Spleen (tissue), 11 donors: ENCODE results near the gene MBTPS1. TPM values are rescaled to one million over a fixed set of nuclear protein-coding genes. Genes with fewer than 3 reads are reported as not detected.

Experiments used
- DNase-seq: peaks from one replicate; pipeline ENCODE4 v3.0.0-alpha.2; 2020
- H3K27ac ChIP-seq, 8 donors: fragments of 200-600 bp; sonication (generic) in 7 of 8; 1 replicate in 4 of 8; 2 replicates in 4 of 8; pipeline versions ENCODE4 v1.5.0 to v1.8.0; 2016 to 2021; ENCODE audit warnings: inconsistent platforms in 4 of 8, mild to moderate bottlenecking in 4 of 8, moderate library complexity in 1 of 8
- H3K27me3 ChIP-seq, 7 donors: fragments of 200-600 bp; sonication (generic) in 6 of 7; replicated peaks in 1 of 7; 1 replicate in 4 of 7; 2 replicates in 3 of 7; pipeline versions ENCODE4 v1.5.0 to v1.8.0; 2016 to 2021; ENCODE audit warnings: inconsistent platforms in 3 of 7, mild to moderate bottlenecking in 1 of 7
- H3K36me3 ChIP-seq, 6 donors: fragments of 200-600 bp; sonication (generic) in 5 of 6; 1 replicate in 4 of 6; 2 replicates in 2 of 6; pipeline versions ENCODE4 v1.5.0 to v1.8.0; 2016 to 2021; ENCODE audit warnings: inconsistent platforms in 2 of 6
- H3K4me1 ChIP-seq, 6 donors: fragments of 200-600 bp; sonication (generic) in 5 of 6; 1 replicate in 3 of 6; 2 replicates in 3 of 6; pipeline versions ENCODE4 v1.5.0 to v1.8.0; 2016 to 2021; ENCODE audit warnings: inconsistent platforms in 3 of 6
- H3K4me3 ChIP-seq, 8 donors: fragments of 200-600 bp; sonication (generic) in 7 of 8; 1 replicate in 4 of 8; 2 replicates in 4 of 8; pipeline versions ENCODE4 v1.5.0 to v1.8.0; 2016 to 2021; ENCODE audit warnings: inconsistent platforms in 4 of 8, mild to moderate bottlenecking in 4 of 8, moderate library complexity in 2 of 8
- H3K9me3 ChIP-seq, 8 donors: fragments of 200-600 bp; sonication (generic) in 7 of 8; 1 replicate in 4 of 8; 2 replicates in 4 of 8; pipeline versions ENCODE4 v1.5.0 to v1.8.0; 2016 to 2021; ENCODE audit warnings: inconsistent platforms in 4 of 8
- POLR2A ChIP-seq, 3 donors: fragments of 450-650 bp; IDR thresholded peaks; one replicate each; pipeline ENCODE4 v1.5.1; 2017; ENCODE audit warnings: antibody characterized with exemption in 3 of 3, mild to moderate bottlenecking in 1 of 3
- POLR2AphosphoS5 ChIP-seq, 3 donors: sonication (generic); formaldehyde crosslinking; IDR thresholded peaks; one replicate each; pipeline ENCODE4 v1.5.1; 2017; ENCODE audit warnings: antibody characterized with exemption in 3 of 3
- WGBS, 5 donors: extraction: QIAGEN DNeasy Blood & Tissue Kit in 3 of 5; methylation state at CpG; one replicate each; pipeline versions ENCODE4 v1.1.5 to v1.1.7; 2013 to 2018; 5-methylcytosine and 5-hydroxymethylcytosine counted together
- intact Hi-C: fragments of 100-400 bp; cut with DNase I; formaldehyde crosslinking; loops from one replicate; pipeline ENCODE4 v1.15.0; 2023; ENCODE audit warnings: low total_unique reads
- polyA plus RNA-seq, 3 donors: library from polyadenylated mRNA; stranded (reverse); fragments of 200-250 nt; gene quantifications; one replicate each; pipeline ENCODE4 v1.2.1, GENCODE V29; 2013
- total RNA-seq, 7 donors: library from RNA; depleted of rRNA in 3 of 7; stranded (reverse); fragments of >200 nt in 3 of 7; fragmentation: NEBNext Ultra II Directional in 4 of 7; extraction: Animal tissue kit (Norgen Biotek cat#: 25700) in 4 of 7; gene quantifications; one replicate each; pipeline versions ENCODE4 v1.1.0 to v1.2.1, GENCODE V29; 2016 to 2021
- TF ChIP-seq, protein P1 (sequence below), 11 experiments: fragments of 200-600 bp in 7 of 11; fragments of 450-650 bp in 4 of 11; sonication (generic) in 4 of 11; IDR thresholded peaks in 8 of 11; conservative IDR thresholded peaks in 3 of 11; 1 replicate in 7 of 11; 2 replicates in 4 of 11; pipeline versions ENCODE4 v1.4.0 to v1.8.0; 2016 to 2021; ENCODE audit warnings: antibody characterized with exemption in 11 of 11, inconsistent platforms in 4 of 11, mild to moderate bottlenecking in 1 of 11
- donor health status: healthy with polysubstance abuse.
- donor health status: DM: no; HTN: no; CAD: no; lungs with moderate emphysema.
- donor health status: DM: no; HTN: no; CAD: no.
- donor health status: Bipolar disorder and iron deficiency.
- donor health status: healthy.
- donor health status: DM: no; HTN: no; CAD: no.
- donor health status: DM: yes; HTN: yes; CAD: no.

MBTPS1 gene
- total and polyA plus RNA-seq, 10 donors = 34.5 to 121 (median 91.1) TPM

- TF ChIP-seq POLR2AphosphoS5 (IDR thresholded peaks at IDR 0.05) = peak in 1 of 3 donors; percentile 22
- no peak for TF ChIP-seq POLR2A (IDR thresholded peaks at IDR 0.05)
- TF ChIP-seq, protein P1, sequence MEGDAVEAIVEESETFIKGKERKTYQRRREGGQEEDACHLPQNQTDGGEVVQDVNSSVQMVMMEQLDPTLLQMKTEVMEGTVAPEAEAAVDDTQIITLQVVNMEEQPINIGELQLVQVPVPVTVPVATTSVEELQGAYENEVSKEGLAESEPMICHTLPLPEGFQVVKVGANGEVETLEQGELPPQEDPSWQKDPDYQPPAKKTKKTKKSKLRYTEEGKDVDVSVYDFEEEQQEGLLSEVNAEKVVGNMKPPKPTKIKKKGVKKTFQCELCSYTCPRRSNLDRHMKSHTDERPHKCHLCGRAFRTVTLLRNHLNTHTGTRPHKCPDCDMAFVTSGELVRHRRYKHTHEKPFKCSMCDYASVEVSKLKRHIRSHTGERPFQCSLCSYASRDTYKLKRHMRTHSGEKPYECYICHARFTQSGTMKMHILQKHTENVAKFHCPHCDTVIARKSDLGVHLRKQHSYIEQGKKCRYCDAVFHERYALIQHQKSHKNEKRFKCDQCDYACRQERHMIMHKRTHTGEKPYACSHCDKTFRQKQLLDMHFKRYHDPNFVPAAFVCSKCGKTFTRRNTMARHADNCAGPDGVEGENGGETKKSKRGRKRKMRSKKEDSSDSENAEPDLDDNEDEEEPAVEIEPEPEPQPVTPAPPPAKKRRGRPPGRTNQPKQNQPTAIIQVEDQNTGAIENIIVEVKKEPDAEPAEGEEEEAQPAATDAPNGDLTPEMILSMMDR (IDR thresholded peaks at IDR 0.05 in 8 of 11, conservative IDR thresholded peaks at IDR 0.05 in 3 of 11) = no peak
- no peak for DNase-seq
- peak overlapping the region in 6 of 8 donors; percentile 22 to 81 (median 57) for H3K27ac ChIP-seq
- no peaks in the 10 kb centered on the region for H3K27me3 ChIP-seq
- no peaks in the 10 kb centered on the region for H3K9me3 ChIP-seq
- peaks cover 12 to 100% (median 96%) of the 10 kb centered on the region in 6 donors for H3K36me3 ChIP-seq
- 59 to 88% (median 77%) methylated on average over 6 of the region's 6 CpGs for WGBS, 5 donors
- intact Hi-C loops = loop anchor here (10.0 kb wide), 2 partner anchors 115 to 245 kb away; partner anchors contain the start of gene OSGIN1
- peaks cover 0 to 23% (median 0%) of the 10 kb centered on the region in 6 donors for H3K4me1 ChIP-seq
- no peak overlapping the region for H3K4me3 ChIP-seq
Observed at GRCh38 chr16:84069540-84069939, 47.2 kb downstream of the MBTPS1 start.

- WGBS, 5 donors = 77 to 84% (median 81%) methylated on average over 13 of the region's 13 CpGs
- DNase-seq = no peak
- no peaks in the 10 kb centered on the region for H3K9me3 ChIP-seq
- intact Hi-C loops = loop anchor here (10.0 kb wide), 2 partner anchors 114 to 244 kb away; partner anchors contain the start of gene OSGIN1
- H3K4me3 ChIP-seq = no peak overlapping the region
- peaks cover 0 to 23% (median 0%) of the 10 kb centered on the region in 6 donors for H3K4me1 ChIP-seq
- H3K27ac ChIP-seq = peak overlapping the region in 6 of 8 donors; percentile 16 to 81 (median 57)
- H3K27me3 ChIP-seq = no peaks in the 10 kb centered on the region
- peaks cover 12 to 100% (median 96%) of the 10 kb centered on the region in 6 donors for H3K36me3 ChIP-seq
- TF ChIP-seq POLR2AphosphoS5 (IDR thresholded peaks at IDR 0.05) (no peak), POLR2A (IDR thresholded peaks at IDR 0.05) (no peak)
- TF ChIP-seq, protein P1 (IDR thresholded peaks at IDR 0.05 in 8 of 11, conservative IDR thresholded peaks at IDR 0.05 in 3 of 11) = no peak
Observed at GRCh38 chr16:84068783-84069462, 47.8 kb downstream of the MBTPS1 start.

- H3K27me3 ChIP-seq = no peaks in the 10 kb centered on the region
- peaks cover 0 to 23% (median 0%) of the 10 kb centered on the region in 6 donors for H3K4me1 ChIP-seq
- intact Hi-C loops = loop anchor here (10.0 kb wide), 2 partner anchors 113 to 243 kb away; partner anchors contain the start of gene OSGIN1
- WGBS, 5 donors = 94 to 98% (median 97%) methylated on average over 8 of the region's 8 CpGs
- H3K27ac ChIP-seq = peak overlapping the region in 1 of 8 donors; percentile 81
- DNase-seq = no peak
- H3K4me3 ChIP-seq = no peak overlapping the region
- peaks cover 12 to 100% (median 97%) of the 10 kb centered on the region in 6 donors for H3K36me3 ChIP-seq
- no peaks in the 10 kb centered on the region for H3K9me3 ChIP-seq
- no peak for TF ChIP-seq POLR2AphosphoS5 (IDR thresholded peaks at IDR 0.05)
- TF ChIP-seq, protein P1 (IDR thresholded peaks at IDR 0.05 in 8 of 11, conservative IDR thresholded peaks at IDR 0.05 in 3 of 11) = no peak
- TF ChIP-seq POLR2A (IDR thresholded peaks at IDR 0.05) = no peak
Observed at GRCh38 chr16:84068041-84068440, 48.7 kb downstream of the MBTPS1 start.

DNA sequence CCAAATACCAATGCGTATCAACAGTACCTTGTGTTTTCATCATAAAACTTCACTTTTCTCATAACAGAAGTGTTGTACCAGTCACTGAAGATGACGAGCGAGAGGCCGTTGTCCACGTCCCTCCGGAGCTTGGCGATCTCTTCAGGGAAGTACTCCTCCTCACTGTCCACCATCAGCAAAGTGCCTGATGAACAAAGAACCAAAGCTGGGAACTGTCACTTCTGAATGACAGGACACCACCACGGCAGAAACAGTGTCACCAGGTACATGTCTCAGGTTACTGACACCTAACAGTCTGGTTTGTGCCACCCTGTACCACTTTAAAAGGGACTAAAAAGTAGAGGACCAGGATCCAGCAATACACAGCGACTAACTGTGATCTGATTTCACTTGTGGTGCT is 49.1 kb downstream of the MBTPS1 start:
- 94 to 96% (median 95%) methylated on average over 9 of the region's 9 CpGs for WGBS, 5 donors

More for the DNA sequence above, 49.1 kb downstream of the MBTPS1 start:
- no peaks in the 10 kb centered on the region for H3K9me3 ChIP-seq
- no peak overlapping the region for H3K4me3 ChIP-seq
- H3K4me1 ChIP-seq = peaks cover 0 to 23% (median 0%) of the 10 kb centered on the region in 6 donors
- TF ChIP-seq POLR2AphosphoS5 (IDR thresholded peaks at IDR 0.05) (no peak), POLR2A (IDR thresholded peaks at IDR 0.05) (no peak)
- TF ChIP-seq, protein P1 (IDR thresholded peaks at IDR 0.05 in 8 of 11, conservative IDR thresholded peaks at IDR 0.05 in 3 of 11) = no peak
- no peak for DNase-seq
- intact Hi-C loops = loop anchor here (10.0 kb wide), 2 partner anchors 113 to 243 kb away; partner anchors contain the start of gene OSGIN1
- no peak overlapping the region for H3K27ac ChIP-seq
- no peaks in the 10 kb centered on the region for H3K27me3 ChIP-seq
- H3K36me3 ChIP-seq = peaks cover 12 to 100% (median 97%) of the 10 kb centered on the region in 6 donors
